OCI-LY1 (cell line): ENCODE results near the gene CCDC63.

Experiments
- H2AFZ ChIP-seq: fragments of 200-600 bp; sonication (generic), shearing (Covaris generic); 2 replicates; pipeline ENCODE4 v1.6.0; 2014; ENCODE audit warnings: antibody characterized with exemption, mild to moderate bottlenecking, low read length
- H3F3A ChIP-seq: fragments of 200-600 bp; sonication (generic), shearing (Covaris generic); 2 replicates; pipeline ENCODE4 v1.6.0; 2014; ENCODE audit warnings: mild to moderate bottlenecking, antibody characterized with exemption, low read length, moderate library complexity; ENCODE audit not compliant: insufficient read depth
- H3K27ac ChIP-seq: fragments of 200-600 bp; sonication (generic); 2 replicates; pipeline ENCODE4 v1.5.1; 2014; ENCODE audit warnings: low read length, mixed run types, mild to moderate bottlenecking, low read depth; ENCODE audit not compliant: poor library complexity, severe bottlenecking
- H3K27me3 ChIP-seq: fragments of 200-600 bp; sonication (generic); 2 replicates; pipeline ENCODE4 v1.6.0; 2014; ENCODE audit warnings: antibody characterized with exemption, mild to moderate bottlenecking, low read length, moderate library complexity; ENCODE audit not compliant: insufficient read depth
- H3K36me3 ChIP-seq: fragments of 200-600 bp; sonication (generic); 2 replicates; pipeline ENCODE4 v1.6.1; 2014; ENCODE audit warnings: mild to moderate bottlenecking, antibody characterized with exemption, low read length, moderate library complexity, mixed read lengths; ENCODE audit not compliant: insufficient read depth
- H3K4me1 ChIP-seq: fragments of 200-600 bp; sonication (generic); 2 replicates; pipeline ENCODE4 v1.5.1; 2014; ENCODE audit warnings: mild to moderate bottlenecking, low read length, moderate library complexity; ENCODE audit not compliant: insufficient read depth, severe bottlenecking
- H3K4me2 ChIP-seq: fragments of 200-600 bp; sonication (generic), shearing (Covaris generic); 2 replicates; pipeline ENCODE4 v1.6.1; 2014; ENCODE audit warnings: low read length
- H3K4me3 ChIP-seq: fragments of 200-600 bp; sonication (generic); 2 replicates; pipeline ENCODE4 v1.5.1; 2014; ENCODE audit warnings: low read length, low read depth, mild to moderate bottlenecking, mixed read lengths; ENCODE audit not compliant: poor library complexity, severe bottlenecking
- H3K79me2 ChIP-seq: fragments of 200-600 bp; shearing (Covaris generic); 2 replicates; pipeline ENCODE4 v1.6.1; 2016; ENCODE audit warnings: mixed run types, low read length, mixed read lengths; ENCODE audit not compliant: insufficient read depth
- H3K9ac ChIP-seq: fragments of 200-600 bp; sonication (generic), shearing (Covaris generic); 2 replicates; pipeline ENCODE4 v1.6.1; 2014; ENCODE audit warnings: mild to moderate bottlenecking, low read length, mixed read lengths
- H3K9me2 ChIP-seq: fragments of 200-600 bp; sonication (generic), shearing (Covaris generic); 2 replicates; pipeline ENCODE4 v1.6.1; 2014; ENCODE audit warnings: low read depth, mild to moderate bottlenecking, low read length, mixed read lengths
- H3K9me3 ChIP-seq: fragments of 200-600 bp; shearing (Covaris generic); 2 replicates; pipeline ENCODE4 v1.6.1; 2014; ENCODE audit warnings: low read length, mixed read lengths
- H4K20me1 ChIP-seq: fragments of 200-600 bp; sonication (generic), shearing (Covaris generic); 2 replicates; pipeline ENCODE4 v1.6.0; 2016; ENCODE audit warnings: mild to moderate bottlenecking, low read length; ENCODE audit not compliant: insufficient read depth
- EZH2 ChIP-seq: fragments of 200-600 bp; sonication (generic), shearing (Covaris generic); IDR thresholded peaks from 2 replicates; pipeline ENCODE4 v1.8.0; 2017; ENCODE audit warnings: borderline replicate concordance, mixed run types, mild to moderate bottlenecking, antibody characterized with exemption, low read length, moderate library complexity, mixed read lengths
- TF ChIP-seq, protein P1 (sequence below): fragments of 200-600 bp; sonication (generic), shearing (Covaris generic); IDR thresholded peaks from 2 replicates; pipeline ENCODE4 v1.5.1; 2017; ENCODE audit warnings: mild to moderate bottlenecking, antibody characterized with exemption, low read length, moderate library complexity, mixed read lengths

Gene CCDC63

DNA sequence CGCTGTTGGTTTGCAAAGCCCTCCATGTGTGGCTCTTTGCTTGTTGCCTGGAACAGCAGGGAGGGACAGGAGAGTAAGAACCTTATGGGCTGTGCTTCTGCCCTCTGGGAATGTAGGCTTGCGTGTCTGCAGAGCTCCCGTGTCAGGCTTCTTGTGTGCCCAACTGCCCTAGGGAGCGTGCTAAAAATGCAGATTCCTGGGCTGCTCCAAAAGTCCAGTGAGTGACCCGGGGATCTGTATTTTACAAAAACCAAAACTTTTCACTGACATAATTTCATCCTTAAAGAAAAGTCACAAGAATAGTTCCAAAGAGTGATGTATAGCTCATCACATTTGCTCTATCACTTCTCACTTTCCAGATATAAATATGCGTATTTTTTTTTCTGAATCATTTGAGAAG lies 34.8 kb upstream of the CCDC63 start:
- TF ChIP-seq, protein P1, sequence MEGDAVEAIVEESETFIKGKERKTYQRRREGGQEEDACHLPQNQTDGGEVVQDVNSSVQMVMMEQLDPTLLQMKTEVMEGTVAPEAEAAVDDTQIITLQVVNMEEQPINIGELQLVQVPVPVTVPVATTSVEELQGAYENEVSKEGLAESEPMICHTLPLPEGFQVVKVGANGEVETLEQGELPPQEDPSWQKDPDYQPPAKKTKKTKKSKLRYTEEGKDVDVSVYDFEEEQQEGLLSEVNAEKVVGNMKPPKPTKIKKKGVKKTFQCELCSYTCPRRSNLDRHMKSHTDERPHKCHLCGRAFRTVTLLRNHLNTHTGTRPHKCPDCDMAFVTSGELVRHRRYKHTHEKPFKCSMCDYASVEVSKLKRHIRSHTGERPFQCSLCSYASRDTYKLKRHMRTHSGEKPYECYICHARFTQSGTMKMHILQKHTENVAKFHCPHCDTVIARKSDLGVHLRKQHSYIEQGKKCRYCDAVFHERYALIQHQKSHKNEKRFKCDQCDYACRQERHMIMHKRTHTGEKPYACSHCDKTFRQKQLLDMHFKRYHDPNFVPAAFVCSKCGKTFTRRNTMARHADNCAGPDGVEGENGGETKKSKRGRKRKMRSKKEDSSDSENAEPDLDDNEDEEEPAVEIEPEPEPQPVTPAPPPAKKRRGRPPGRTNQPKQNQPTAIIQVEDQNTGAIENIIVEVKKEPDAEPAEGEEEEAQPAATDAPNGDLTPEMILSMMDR = no peak
- TF ChIP-seq EZH2 = no peak
- H3K79me2 ChIP-seq = no peaks in the 10 kb centered on the region
- no peak overlapping the region for H3K4me3 ChIP-seq
- no peak overlapping the region for H3K27ac ChIP-seq
- H4K20me1 ChIP-seq = no peaks in the 10 kb centered on the region
- no peaks in the 10 kb centered on the region for H3K36me3 ChIP-seq
- H3K27me3 ChIP-seq = no peaks in the 10 kb centered on the region
- no peak overlapping the region for H3K4me2 ChIP-seq
- H3F3A ChIP-seq = no peaks in the 10 kb centered on the region
- H3K9me2 ChIP-seq = no peaks in the 10 kb centered on the region
- no peaks in the 10 kb centered on the region for H3K9me3 ChIP-seq
- H2AFZ ChIP-seq = no peak overlapping the region
- H3K4me1 ChIP-seq = peaks cover 6% of the 10 kb centered on the region
- no peak overlapping the region for H3K9ac ChIP-seq

DNA sequence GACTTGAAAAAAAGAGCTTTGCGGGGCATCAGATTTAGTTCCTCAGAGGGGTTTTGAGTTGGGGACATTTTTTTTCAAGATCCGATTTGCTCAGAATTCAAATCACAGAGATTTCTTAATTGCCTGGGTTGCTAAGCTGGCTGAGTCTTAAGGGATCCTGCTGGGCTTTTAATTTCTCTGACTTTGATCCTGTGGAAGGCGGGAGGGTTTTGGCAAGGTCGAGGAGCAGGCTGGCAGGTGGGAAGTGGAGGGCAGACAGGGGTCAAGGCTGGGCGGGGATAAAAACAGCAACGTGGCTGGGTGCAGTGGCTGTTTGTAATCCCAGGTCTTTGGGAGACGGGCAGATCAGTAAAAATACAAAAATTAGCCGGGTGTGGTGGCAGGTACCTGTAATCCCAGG lies 33.5 kb upstream of the CCDC63 start:
- no peaks in the 10 kb centered on the region for H3K9me2 ChIP-seq
- no peak overlapping the region for H2AFZ ChIP-seq
- no peak overlapping the region for H3K9ac ChIP-seq
- H3K27ac ChIP-seq = no peak overlapping the region
- no peak overlapping the region for H3K4me2 ChIP-seq
- no peak overlapping the region for H3K4me3 ChIP-seq
- no peaks in the 10 kb centered on the region for H4K20me1 ChIP-seq
- TF ChIP-seq EZH2 = no peak
- TF ChIP-seq, protein P1 = no peak
- H3K36me3 ChIP-seq = no peaks in the 10 kb centered on the region
- no peaks in the 10 kb centered on the region for H3K4me1 ChIP-seq
- H3F3A ChIP-seq = no peaks in the 10 kb centered on the region
- H3K79me2 ChIP-seq = no peaks in the 10 kb centered on the region
- H3K9me3 ChIP-seq = no peaks in the 10 kb centered on the region
- no peaks in the 10 kb centered on the region for H3K27me3 ChIP-seq

DNA sequence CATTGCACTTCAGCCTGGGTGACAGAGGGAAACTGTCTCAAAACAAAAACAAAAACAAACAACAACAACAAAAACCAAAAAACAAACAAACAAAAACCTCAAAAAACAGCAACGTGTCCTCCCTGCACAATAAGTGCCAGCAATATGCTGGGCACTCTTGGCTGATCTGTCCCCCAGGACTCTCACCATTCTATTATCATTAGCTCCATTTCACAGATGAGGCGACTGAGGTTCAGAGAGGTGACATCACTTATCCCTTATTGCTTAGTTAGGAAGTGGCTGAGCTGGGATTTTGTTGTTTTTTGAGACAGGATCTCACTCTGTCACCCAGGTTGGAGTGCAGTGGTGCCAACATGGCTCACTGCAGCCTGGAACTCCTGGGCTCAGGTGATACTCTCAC lies 33.0 kb upstream of the CCDC63 start:
- Histone ChIP-seq H3K4me3 (no peak overlapping the region), H3K4me2 (no peak overlapping the region), H3F3A (no peaks in the 10 kb centered on the region), H3K79me2 (no peaks in the 10 kb centered on the region), H4K20me1 (no peaks in the 10 kb centered on the region), H3K4me1 (no peaks in the 10 kb centered on the region), H3K9me3 (no peaks in the 10 kb centered on the region), H3K27me3 (no peaks in the 10 kb centered on the region), H3K9ac (no peak overlapping the region), H3K9me2 (no peaks in the 10 kb centered on the region), H3K36me3 (no peaks in the 10 kb centered on the region), H3K27ac (no peak overlapping the region), H2AFZ (no peak overlapping the region)
- TF ChIP-seq, protein P1 = no peak
- no peak for TF ChIP-seq EZH2
